Right cardiac atrium (tissue), 5 donors: ENCODE measurements around the gene ARPP21. TPM values are rescaled to one million over a fixed set of nuclear protein-coding genes. Genes with fewer than 3 reads are reported as not detected.

ENCODE experiments used
- ATAC-seq, 2 donors: fragments of 200-7000 bp; cut with Tn5 transposase; one replicate each; pipeline versions ENCODE4 v1.8.0 to v1.9.1; 2020; ENCODE audit warnings: moderate library complexity in 2 of 2, mild to moderate bottlenecking in 1 of 2
- DNase-seq, 3 donors: peaks; one replicate each; pipeline ENCODE4 v3.0.0-alpha.2; 2020
- H3K27ac ChIP-seq: one replicate; pipeline ENCODE4 v1.5.1; 2013; ENCODE audit warnings: mild to moderate bottlenecking, low read length, control low read depth, moderate library complexity
- H3K27me3 ChIP-seq: one replicate; pipeline ENCODE4 v1.6.1; 2013; ENCODE audit not compliant: control insufficient read depth, insufficient read depth
- H3K4me1 ChIP-seq: one replicate; pipeline ENCODE4 v1.6.1; 2013; ENCODE audit warnings: low read length; ENCODE audit not compliant: control insufficient read depth, insufficient read depth
- H3K4me3 ChIP-seq: one replicate; pipeline ENCODE4 v1.5.1; 2013; ENCODE audit warnings: low read length, control low read depth
- H3K9me3 ChIP-seq: one replicate; pipeline ENCODE4 v1.6.1; 2013; ENCODE audit warnings: low read length; ENCODE audit not compliant: control insufficient read depth
- WGBS: extraction: QIAGEN DNeasy Blood & Tissue Kit; methylation state at CpG from one replicate; pipeline ENCODE4 v1.1.7; 2013; 5-methylcytosine and 5-hydroxymethylcytosine counted together
- intact Hi-C, 4 donors: fragments of 100-400 bp; cut with DNase I; formaldehyde crosslinking; loops; one replicate each; pipeline versions ENCODE4 v1.11.0 to v1.14.0; 2022 to 2023
- polyA plus RNA-seq: library from polyadenylated mRNA; stranded (reverse); fragments of 200-250 nt; gene quantifications from one replicate; pipeline ENCODE4 v1.2.3, GENCODE V29; 2013
- total RNA-seq, 4 donors: library from RNA; stranded (reverse); fragmentation: NEBNext Ultra II Directional; extraction: Animal tissue kit (Norgen Biotek cat#: 25700); gene quantifications; one replicate each; pipeline ENCODE4 v1.2.1, GENCODE V29; 2021
- donor health status: healthy with polysubstance abuse.
- donor health status: DM: no; HTN: yes; CAD: no.
- donor health status: DM: no; HTN: no; CAD: no.
- donor health status: DM: no; HTN: yes; CAD: no; lungs with severe emphysema.
- donor health status: DM: yes; HTN: yes; CAD: no.

The ARPP21 gene
- total and polyA plus RNA-seq, 5 donors = 0.11 to 0.35 (median 0.28) TPM; not detected in 1

DNA sequence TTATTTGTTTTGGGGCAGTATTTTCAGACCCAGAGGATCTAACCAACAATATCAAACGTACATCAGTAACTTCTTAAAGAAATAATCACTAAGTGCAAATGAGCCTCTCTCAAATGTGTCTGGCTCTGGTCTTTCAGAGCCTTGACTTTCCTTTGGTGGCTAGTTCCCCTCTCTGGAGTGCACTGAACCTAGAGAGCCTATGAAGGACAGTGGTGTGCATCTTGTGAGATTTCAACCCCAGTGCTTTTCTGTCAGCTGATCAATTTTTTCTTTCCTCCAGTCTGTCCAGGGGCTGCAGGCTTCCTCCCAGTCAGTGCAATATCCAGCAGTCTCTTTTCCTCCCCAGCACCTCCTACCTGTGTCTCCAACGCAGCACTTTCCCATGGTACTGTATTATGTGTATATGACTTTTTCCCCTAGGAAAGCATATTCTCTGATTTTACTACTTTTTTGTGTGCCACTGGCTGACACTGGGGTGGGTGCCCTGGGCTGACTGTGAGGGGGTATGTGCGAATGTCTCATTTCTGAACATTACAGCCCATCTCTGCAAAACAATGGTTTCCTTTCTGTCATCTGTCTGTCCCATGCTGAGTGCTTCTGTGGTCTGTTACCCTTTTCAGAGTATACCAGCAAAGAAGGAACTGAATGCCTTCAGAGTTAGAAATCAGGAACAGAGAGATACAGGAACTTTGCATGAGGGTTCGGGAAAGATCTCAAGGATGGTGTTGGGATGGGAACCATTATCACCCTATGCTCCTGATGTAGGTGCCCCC, 98.8 kb downstream of the ARPP21 start:
- no peak overlapping the region for H3K4me3 ChIP-seq
- WGBS = 87% methylated on average over 4 of the region's 4 CpGs
- H3K27me3 ChIP-seq = no peaks in the 10 kb centered on the region
- H3K27ac ChIP-seq = no peak overlapping the region
- intact Hi-C loops = no loop called here
- no peaks in the 10 kb centered on the region for H3K9me3 ChIP-seq
- no peak for ATAC-seq
- no peaks in the 10 kb centered on the region for H3K4me1 ChIP-seq
- no peak for DNase-seq

DNA sequence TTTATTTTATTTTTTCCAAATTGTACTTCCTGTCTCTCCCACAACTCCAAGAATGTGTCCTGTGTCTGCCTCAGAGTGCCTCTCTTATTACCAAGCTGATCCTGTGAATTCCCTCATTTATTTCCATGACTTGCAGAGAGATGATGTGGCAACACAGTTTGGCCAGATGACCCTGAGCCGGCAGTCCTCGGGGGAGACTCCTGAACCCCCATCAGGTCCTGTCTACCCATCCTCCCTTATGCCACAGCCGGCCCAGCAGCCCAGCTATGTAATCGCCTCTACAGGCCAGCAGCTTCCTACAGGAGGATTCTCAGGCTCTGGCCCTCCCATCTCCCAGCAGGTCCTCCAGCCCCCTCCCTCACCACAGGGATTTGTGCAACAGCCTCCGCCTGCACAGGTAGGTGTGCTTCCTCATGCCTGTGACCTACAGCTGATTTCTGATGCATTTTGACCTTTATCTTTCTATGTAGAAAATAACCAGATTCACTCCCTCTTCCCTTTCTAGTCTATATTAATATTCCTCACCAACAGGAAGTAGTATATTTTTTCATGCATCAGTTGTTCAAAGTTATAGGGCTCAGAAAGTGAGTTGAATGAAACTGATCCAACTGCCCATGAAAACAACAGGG, 100.0 kb downstream of the ARPP21 start:
- H3K9me3 ChIP-seq = no peaks in the 10 kb centered on the region
- ATAC-seq (no peak), DNase-seq (no peak)
- H3K27ac ChIP-seq = no peak overlapping the region
- H3K4me1 ChIP-seq = no peaks in the 10 kb centered on the region
- intact Hi-C loops = no loop called here
- WGBS = 50% methylated on average over 5 of the region's 5 CpGs
- H3K4me3 ChIP-seq = no peak overlapping the region
- no peaks in the 10 kb centered on the region for H3K27me3 ChIP-seq

DNA sequence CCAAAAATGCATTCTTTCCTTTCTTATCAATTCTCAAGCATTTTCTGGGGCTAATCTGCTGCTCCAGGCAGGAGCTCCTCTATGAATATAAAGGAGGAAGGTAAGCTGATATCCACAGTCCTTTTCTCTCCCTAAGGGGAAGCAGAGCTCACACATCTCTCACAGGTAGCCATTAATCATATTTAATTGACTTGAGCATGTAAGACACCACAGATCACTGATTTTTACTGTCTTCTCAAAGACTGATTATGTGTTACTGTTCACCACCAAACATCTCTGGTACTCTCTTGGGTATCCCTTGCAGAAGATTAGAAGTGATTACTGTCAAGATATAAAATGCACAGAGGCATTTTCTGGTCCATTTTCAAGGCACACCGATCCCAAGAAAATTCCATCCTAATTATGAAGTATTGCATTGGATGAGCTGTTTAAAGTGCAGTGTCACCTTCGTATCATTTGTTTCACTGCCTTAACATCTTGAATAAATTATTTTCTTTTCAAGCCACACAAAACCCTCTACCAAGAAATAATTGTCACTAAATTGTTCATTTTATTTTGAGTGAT, 100.7 kb downstream of the ARPP21 start:
- Histone ChIP-seq H3K27ac (no peak overlapping the region), H3K9me3 (no peaks in the 10 kb centered on the region), H3K4me1 (no peaks in the 10 kb centered on the region), H3K27me3 (no peaks in the 10 kb centered on the region), H3K4me3 (no peak overlapping the region)
- ATAC-seq (no peak), DNase-seq (no peak)
- intact Hi-C loops = no loop called here
- WGBS = 78% methylated on average over 2 of the region's 2 CpGs

DNA sequence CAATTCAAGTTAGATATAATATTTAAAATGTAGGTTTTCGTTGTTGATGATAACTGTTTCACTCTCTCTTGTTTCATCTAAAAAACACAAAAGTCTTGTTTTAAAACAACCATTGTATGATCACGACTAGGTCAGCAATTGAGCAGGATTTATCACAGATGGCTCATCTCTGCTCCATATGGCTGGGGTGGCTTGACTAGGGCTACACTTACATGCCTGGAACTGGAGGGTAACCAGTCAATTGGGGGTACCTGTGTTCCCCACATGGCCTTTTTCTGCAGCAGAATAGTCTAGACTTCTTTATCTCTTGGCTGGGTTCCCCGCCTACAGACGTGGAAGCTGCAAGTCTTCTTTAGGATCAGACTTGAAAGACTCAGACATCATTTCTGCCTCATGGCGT, 103.9 kb downstream of the ARPP21 start:
- 82% methylated on average over 5 of the region's 5 CpGs for WGBS
- Histone ChIP-seq H3K27ac (no peak overlapping the region), H3K4me3 (no peak overlapping the region), H3K4me1 (no peaks in the 10 kb centered on the region), H3K9me3 (no peaks in the 10 kb centered on the region), H3K27me3 (no peaks in the 10 kb centered on the region)
- ATAC-seq = no peak
- intact Hi-C loops = no loop called here
- DNase-seq = no peak

DNA sequence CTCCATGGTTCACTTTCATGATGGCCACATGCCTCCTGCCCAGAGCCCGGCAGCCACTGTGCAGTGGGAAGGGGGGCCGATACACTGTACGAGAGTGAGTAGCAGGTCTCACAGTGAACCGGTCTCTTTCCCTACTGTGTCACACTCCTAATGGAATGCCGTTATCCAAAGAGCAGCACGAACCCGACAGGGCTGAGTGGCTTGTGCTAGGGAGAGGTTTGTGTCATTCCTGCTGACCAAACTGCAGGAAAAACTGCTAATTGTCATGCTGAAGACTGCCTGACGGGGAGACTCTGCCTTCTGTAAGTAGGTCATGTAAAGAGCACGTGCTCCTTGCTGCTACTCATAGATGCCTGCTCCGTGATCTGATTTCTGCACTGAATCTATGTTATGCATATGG, 105.1 kb downstream of the ARPP21 start:
- Histone ChIP-seq H3K4me1 (no peaks in the 10 kb centered on the region), H3K4me3 (no peak overlapping the region), H3K27me3 (no peaks in the 10 kb centered on the region), H3K27ac (no peak overlapping the region), H3K9me3 (no peaks in the 10 kb centered on the region)
- ATAC-seq (peak; percentile 47 to 65), DNase-seq (peak in 1 of 3 donors; percentile 47)
- intact Hi-C loops = no loop called here
- 22% methylated on average over 10 of the region's 10 CpGs for WGBS

DNA sequence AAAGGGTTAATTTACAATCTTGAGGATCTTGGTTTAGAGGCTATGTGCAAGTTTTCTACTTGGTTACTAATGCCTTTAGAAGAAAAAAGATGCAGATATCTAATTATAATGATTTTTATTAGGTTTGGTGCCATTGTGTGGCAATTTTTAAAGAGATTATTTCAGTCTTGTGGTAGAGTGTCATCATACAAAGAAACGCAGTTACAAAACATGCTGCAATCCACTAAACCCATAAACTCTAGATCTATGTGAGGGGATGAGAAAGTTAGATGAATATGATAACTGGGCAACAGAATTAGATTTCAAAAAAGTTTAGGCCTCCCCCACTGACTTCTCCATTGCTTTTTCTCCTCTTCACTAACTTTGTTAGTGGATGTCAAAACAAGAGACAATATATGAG, 106.0 kb downstream of the ARPP21 start:
- Histone ChIP-seq H3K9me3 (no peaks in the 10 kb centered on the region), H3K4me1 (no peaks in the 10 kb centered on the region), H3K27me3 (no peaks in the 10 kb centered on the region), H3K27ac (no peak overlapping the region), H3K4me3 (no peak overlapping the region)
- intact Hi-C loops = no loop called here
- no peak for ATAC-seq
- 69% methylated on average over 1 of the region's 1 CpG for WGBS
- no peak for DNase-seq

DNA sequence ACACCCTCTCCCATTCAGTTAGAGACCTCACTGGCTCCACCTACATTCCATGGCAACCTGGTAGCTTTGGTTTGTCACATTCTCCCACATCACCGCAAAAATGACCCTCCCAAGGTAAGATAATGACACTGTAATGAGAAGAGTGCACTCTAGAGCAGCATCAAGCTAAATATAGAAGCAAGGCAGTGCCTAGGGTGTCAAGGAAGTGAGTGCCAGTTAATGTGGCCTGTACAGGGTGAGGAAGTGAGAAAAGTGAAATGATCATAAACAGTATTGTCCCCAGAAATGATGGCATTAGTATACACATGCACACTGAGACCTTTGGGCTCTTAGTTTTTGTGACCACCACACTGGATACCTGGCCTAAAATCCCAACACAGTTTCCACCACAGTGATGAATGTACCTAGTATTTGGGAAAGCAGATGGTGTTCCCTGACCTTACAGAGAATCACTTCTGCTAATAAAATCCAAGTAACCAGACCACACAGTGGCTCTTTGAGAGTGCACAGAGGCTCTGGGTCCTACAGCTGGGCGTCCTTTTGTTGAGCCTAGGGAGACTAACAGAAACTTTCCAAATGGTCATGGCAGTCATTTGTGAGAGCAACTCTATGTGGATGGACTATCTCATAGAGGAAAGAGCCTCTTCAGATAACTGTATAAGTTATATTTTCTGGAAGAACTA, 106.6 kb downstream of the ARPP21 start:
- Histone ChIP-seq H3K4me1 (no peaks in the 10 kb centered on the region), H3K27me3 (no peaks in the 10 kb centered on the region), H3K4me3 (no peak overlapping the region), H3K27ac (no peak overlapping the region), H3K9me3 (no peaks in the 10 kb centered on the region)
- intact Hi-C loops = no loop called here
- ATAC-seq (peak in 1 of 2 donors; percentile 40), DNase-seq (no peak)
- 92% methylated on average over 2 of the region's 2 CpGs for WGBS

DNA sequence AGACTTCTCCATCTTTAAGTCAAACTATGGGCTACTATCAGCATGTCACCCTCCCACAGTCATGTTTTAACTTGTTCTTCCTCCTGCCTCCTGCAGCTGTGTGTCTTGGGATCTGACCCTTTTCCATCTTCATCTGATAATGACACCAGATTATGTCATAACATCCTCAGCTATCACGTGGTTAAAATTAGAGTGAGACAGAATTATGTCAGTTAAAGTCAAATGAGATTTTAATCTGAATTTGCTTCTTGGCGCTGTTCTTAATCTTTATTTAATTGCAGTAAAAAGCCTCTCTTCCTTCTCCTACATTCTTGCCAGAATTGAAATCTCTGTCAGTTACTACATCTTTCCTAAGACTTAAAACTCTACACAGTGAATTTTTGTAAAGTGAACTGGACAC, 107.2 kb downstream of the ARPP21 start:
- Histone ChIP-seq H3K27ac (no peak overlapping the region), H3K9me3 (no peaks in the 10 kb centered on the region), H3K4me1 (no peaks in the 10 kb centered on the region), H3K27me3 (no peaks in the 10 kb centered on the region), H3K4me3 (no peak overlapping the region)
- ATAC-seq (no peak), DNase-seq (no peak)
- intact Hi-C loops = no loop called here
- 56% methylated on average over 2 of the region's 2 CpGs for WGBS

DNA sequence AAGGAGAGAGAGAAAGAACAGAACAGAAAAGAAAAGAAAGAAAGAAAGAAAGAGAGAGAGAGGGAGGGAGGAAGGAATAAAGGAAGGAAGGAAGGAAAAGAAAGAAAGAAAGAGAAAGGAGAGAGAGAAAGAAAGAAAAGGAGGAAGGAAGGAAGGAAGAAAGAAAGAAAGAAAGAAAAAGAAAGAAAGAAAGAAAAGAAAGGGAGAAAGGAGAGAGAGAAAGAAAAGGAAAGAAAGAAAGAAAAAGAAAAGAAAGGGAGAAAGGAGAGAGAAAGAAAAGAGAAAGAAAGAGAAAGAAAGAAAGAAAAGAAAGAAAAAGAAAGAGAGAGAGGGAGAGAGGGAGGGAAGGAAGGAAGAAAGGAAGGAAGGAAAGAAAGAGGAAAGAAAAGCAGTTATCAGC, 108.8 kb downstream of the ARPP21 start:
- no peak for DNase-seq
- ATAC-seq = no peak
- Histone ChIP-seq H3K27ac (no peak overlapping the region), H3K27me3 (no peaks in the 10 kb centered on the region), H3K4me1 (no peaks in the 10 kb centered on the region), H3K4me3 (no peak overlapping the region), H3K9me3 (no peaks in the 10 kb centered on the region)
- intact Hi-C loops = no loop called here

DNA sequence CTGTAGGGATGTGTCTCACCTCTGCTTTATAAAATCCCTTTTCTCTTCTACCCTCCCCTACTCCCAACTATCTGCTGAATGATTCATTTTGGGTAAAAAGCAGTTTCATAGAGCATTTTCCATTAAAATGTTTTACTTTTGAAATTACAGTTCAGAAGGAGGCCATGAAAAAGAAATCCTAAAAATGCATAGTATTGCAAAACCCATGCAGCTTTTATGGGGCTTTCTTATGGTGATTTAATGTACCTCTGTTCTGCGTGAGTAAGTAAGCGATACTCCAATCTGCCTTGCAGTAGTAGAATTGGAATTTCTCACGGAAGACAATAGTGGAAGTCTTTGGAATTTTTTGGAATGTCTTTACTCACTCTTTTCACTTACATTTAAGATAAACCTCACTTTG, 111.9 kb downstream of the ARPP21 start:
- Histone ChIP-seq H3K4me3 (no peak overlapping the region), H3K27ac (no peak overlapping the region), H3K9me3 (no peaks in the 10 kb centered on the region), H3K27me3 (no peaks in the 10 kb centered on the region), H3K4me1 (no peaks in the 10 kb centered on the region)
- 82% methylated on average over 3 of the region's 3 CpGs for WGBS
- DNase-seq = no peak
- ATAC-seq = no peak
- intact Hi-C loops = no loop called here
